ENCODE data around the gene TSPAN17. TPM values are rescaled to one million over a fixed set of nuclear protein-coding genes. Genes with fewer than 3 reads are reported as not detected.

The TSPAN17 gene
- total and polyA plus RNA-seq, 10 of the 15 experiments (the other 5 are each of a cell fraction or from before 2014, with no cell fraction given), result 0.24 to 17.1 (median 10.4) TPM

GRCh38 chr5:176624938-176625337, 22.3 kb upstream of the TSPAN17 start:
- WGBS (ENCODE audit: insufficient coverage, insufficient replicate concordance, low lambda C conversion rate, missing lambda C conversion rate), result 16% methylated on average over 9 of the region's 9 CpGs
- H3K9ac ChIP-seq (ENCODE audit: control insufficient read depth, insufficient read depth, low read length), result no peak overlapping the region
- no peaks in the 10 kb centered on the region for H3K36me3 ChIP-seq (ENCODE audit: control insufficient read depth in 2 of 2, insufficient read depth in 2 of 2, low read length in 1 of 2)
- H2AFZ ChIP-seq (ENCODE audit: control insufficient read depth, low read depth, low read length), result no peak overlapping the region
- ChIA-PET POLR2A (no interaction called here), SMC1A (ENCODE audit: uncharacterized antibody, unreplicated experiment) (no interaction called here), RAD21 (ENCODE audit: unreplicated experiment) (no interaction called here), CTCF (no interaction called here)
- H3K27me3 ChIP-seq (replicated peaks in 1 of 2; ENCODE audit: control insufficient read depth in 2 of 2, insufficient read depth in 2 of 2, low read length in 1 of 2), result peaks cover 7 to 9% of the 10 kb centered on the region in 2 experiments
- FAIRE-seq (no peak), DNase-seq (ENCODE audit: low read depth, low spot score) (no peak), ATAC-seq (no peak)
- no peak overlapping the region for H3K27ac ChIP-seq (ENCODE audit: control insufficient read depth, insufficient read depth)
- no peak overlapping the region for H3K4me2 ChIP-seq (ENCODE audit: control insufficient read depth, insufficient read depth)
- H3K79me2 ChIP-seq (ENCODE audit: control insufficient read depth, insufficient read depth, low read length), result no peaks in the 10 kb centered on the region
- intact Hi-C loops (cut with micrococcal nuclease; ENCODE audit: unreplicated experiment), result no loop called here
- no TSS peak for BruUV-seq (replicated peaks)
- in situ Hi-C loops (cut with MboI), result no loop called here
- H3K4me1 ChIP-seq (ENCODE audit: control insufficient read depth, insufficient read depth, low read length), result no peaks in the 10 kb centered on the region; the same call in 1 of the 2 replicates
- no peaks in the 10 kb centered on the region for H3K9me3 ChIP-seq (replicated peaks; ENCODE audit: control insufficient read depth, insufficient read depth, low read length)
- H4K20me1 ChIP-seq (ENCODE audit: control insufficient read depth, insufficient read depth), result 0 out of 2 replicates have a peak, but pooled peaks cover 3% of the 10 kb centered on the region
- H3K4me3 ChIP-seq, result no peak overlapping the region
- no peak for TF ChIP-seq NFIC (IDR thresholded peaks at IDR 0.05; ENCODE audit: low read depth, low read length)
- no peak for TF ChIP-seq STAT1 (conservative IDR thresholded peaks at IDR 0.05)
- TF ChIP-seq ZBTB11 (CRISPR knock-in tag; IDR thresholded peaks at IDR 0.05), result no peak
- TF ChIP-seq NKRF (conservative IDR thresholded peaks at IDR 0.05), result no peak
- TF ChIP-seq YBX1 (IDR thresholded peaks at IDR 0.05), result no peak
- no peak for TF ChIP-seq E2F4 (IDR thresholded peaks at IDR 0.05; ENCODE audit: low read depth, low read length)
- TF ChIP-seq ZNF687 (IDR thresholded peaks at IDR 0.05), result no peak
- no peak for TF ChIP-seq ZBTB40 (IDR thresholded peaks at IDR 0.05; ENCODE audit: borderline replicate concordance)
- no peak for TF ChIP-seq SMC3 (IDR thresholded peaks at IDR 0.05; ENCODE audit: borderline replicate concordance, low read length)
